ENCODE measurements around the gene TRANK1.

GRCh38 chr3:36901588-36901987, 43.3 kb downstream of the TRANK1 start:
- TF ChIP-seq REST (IDR thresholded peaks at IDR 0.05; ENCODE audit: insufficient read depth in 1 of 2, low read depth in 2 of 2, low read length in 2 of 2) (no peak), SIN3A (IDR thresholded peaks at IDR 0.05; ENCODE audit: borderline replicate concordance, insufficient read depth, low read length) (no peak), TAF1 (IDR thresholded peaks at IDR 0.05; ENCODE audit: borderline replicate concordance, insufficient read depth, low read length) (no peak)

Measured in PFSK-1 (cell line).